Nephron (organoid): ENCODE data around the gene DNMT3L.

Experiments
- H3K27ac Mint-ChIP-seq, 3 experiments: 2 replicates each; pipeline ENCODE4 v1.8.0; 2020; ENCODE audit warnings: mixed read lengths in 3 of 3, mild to moderate bottlenecking in 2 of 3, moderate library complexity in 1 of 3
- H3K27me3 Mint-ChIP-seq: 2 replicates; pipeline ENCODE4 v1.8.0; 2021; ENCODE audit warnings: low read depth, mild to moderate bottlenecking, moderate library complexity, mixed read lengths
- H3K36me3 Mint-ChIP-seq: 2 replicates; pipeline ENCODE4 v1.8.0; 2020; ENCODE audit warnings: low read depth, mixed read lengths
- H3K4me1 Mint-ChIP-seq: 2 replicates; pipeline ENCODE4 v1.8.0; 2020; ENCODE audit warnings: mixed read lengths
- H3K4me3 Mint-ChIP-seq, 3 experiments: 2 replicates each; pipeline ENCODE4 v1.8.0; 2020; ENCODE audit warnings: mild to moderate bottlenecking in 3 of 3, mixed read lengths in 3 of 3, moderate library complexity in 2 of 3
- H3K9me3 Mint-ChIP-seq: 2 replicates; pipeline ENCODE4 v1.8.0; 2020; ENCODE audit warnings: mixed read lengths
- TF ChIP-seq, protein P1 (sequence below), 3 experiments: fragments of 200-600 bp; sonication (generic); IDR thresholded peaks; one replicate each; pipeline ENCODE4 v1.5.0; 2021; ENCODE audit warnings: antibody characterized with exemption in 3 of 3; ENCODE audit not compliant: unreplicated experiment in 3 of 3

DNMT3L gene

DNA sequence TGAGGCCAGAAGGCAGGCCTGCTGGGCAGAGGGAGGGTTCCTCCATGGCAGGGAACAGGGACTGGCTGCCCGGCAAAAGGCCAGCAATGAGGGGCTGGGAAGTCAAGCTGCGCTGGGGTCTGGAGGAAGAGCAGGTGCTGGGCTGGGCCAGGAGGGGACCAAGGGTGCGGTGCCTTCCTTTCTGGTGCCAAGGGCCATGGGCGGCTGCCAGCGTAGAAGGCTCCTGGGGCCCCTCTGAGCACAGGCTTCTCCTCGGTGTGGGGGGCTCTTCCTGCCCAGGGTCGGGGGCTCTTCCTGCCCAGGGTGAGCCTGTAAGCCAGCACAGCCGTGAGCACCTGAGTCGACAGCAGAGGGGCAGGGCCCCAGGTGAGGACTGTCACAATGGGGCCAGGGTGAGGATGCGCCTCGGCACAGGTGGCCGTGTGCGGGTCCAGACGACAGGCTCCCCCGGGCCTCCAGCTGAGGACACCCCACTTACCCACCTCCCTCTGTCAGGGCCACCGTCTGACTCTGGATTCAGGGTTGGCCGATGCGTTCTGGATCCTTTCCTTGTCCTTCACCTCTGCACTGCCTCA lies 10.7 kb upstream of the DNMT3L start:
- Mint-ChIP-seq H3K4me1 (no peaks in the 10 kb centered on the region), H3K27me3 (peaks cover 3% of the 10 kb centered on the region), H3K36me3 (no peaks in the 10 kb centered on the region), H3K27ac (no peak overlapping the region), H3K4me3 (no peak overlapping the region), H3K9me3 (peaks cover 3% of the 10 kb centered on the region)
- TF ChIP-seq, protein P1, sequence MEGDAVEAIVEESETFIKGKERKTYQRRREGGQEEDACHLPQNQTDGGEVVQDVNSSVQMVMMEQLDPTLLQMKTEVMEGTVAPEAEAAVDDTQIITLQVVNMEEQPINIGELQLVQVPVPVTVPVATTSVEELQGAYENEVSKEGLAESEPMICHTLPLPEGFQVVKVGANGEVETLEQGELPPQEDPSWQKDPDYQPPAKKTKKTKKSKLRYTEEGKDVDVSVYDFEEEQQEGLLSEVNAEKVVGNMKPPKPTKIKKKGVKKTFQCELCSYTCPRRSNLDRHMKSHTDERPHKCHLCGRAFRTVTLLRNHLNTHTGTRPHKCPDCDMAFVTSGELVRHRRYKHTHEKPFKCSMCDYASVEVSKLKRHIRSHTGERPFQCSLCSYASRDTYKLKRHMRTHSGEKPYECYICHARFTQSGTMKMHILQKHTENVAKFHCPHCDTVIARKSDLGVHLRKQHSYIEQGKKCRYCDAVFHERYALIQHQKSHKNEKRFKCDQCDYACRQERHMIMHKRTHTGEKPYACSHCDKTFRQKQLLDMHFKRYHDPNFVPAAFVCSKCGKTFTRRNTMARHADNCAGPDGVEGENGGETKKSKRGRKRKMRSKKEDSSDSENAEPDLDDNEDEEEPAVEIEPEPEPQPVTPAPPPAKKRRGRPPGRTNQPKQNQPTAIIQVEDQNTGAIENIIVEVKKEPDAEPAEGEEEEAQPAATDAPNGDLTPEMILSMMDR (IDR thresholded peaks at IDR 0.05; ENCODE audit: unreplicated experiment in 3 of 3), result no peak

DNA sequence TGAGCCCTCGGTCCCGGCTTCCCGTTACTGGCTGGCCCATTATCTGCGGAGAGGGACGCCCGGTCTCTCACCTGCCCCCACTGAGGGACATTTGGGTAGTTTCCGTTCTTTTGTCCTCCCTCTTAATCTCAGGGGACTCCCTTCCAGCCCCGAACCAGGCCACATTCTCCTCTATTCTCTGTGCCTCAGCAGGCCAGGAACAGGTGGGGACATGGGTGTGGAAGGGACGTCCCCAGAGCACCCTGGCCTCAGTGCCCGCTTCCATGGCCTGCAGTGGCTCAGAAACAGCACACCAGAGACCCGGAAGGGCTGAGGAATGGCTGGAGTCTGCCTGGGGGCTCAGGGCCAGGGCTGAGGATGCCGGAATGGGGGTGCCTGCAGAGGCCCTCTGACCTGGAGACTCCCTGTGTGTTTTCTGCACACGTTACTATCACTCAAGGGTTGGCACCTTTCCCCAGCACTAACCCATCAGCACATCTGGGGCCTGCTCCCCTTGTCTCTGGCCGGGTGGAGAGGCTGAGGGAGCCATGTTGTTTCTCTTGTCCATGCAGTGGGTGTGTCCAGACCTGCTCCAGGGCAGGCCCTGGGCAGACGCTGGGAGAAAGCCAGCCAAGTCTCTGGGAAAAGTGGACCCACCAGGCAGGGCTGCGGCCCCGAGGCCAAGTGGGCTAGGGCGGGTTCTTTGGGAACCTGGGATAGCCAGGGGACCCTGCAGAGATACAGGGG lies 10.0 kb upstream of the DNMT3L start:
- peaks cover 3% of the 10 kb centered on the region for H3K9me3 Mint-ChIP-seq
- no peak overlapping the region for H3K27ac Mint-ChIP-seq
- no peak overlapping the region for H3K4me3 Mint-ChIP-seq
- H3K36me3 Mint-ChIP-seq, result no peaks in the 10 kb centered on the region
- TF ChIP-seq, protein P1 (IDR thresholded peaks at IDR 0.05; ENCODE audit: unreplicated experiment in 3 of 3), result no peak
- no peaks in the 10 kb centered on the region for H3K4me1 Mint-ChIP-seq
- H3K27me3 Mint-ChIP-seq, result peaks cover 3% of the 10 kb centered on the region

DNA sequence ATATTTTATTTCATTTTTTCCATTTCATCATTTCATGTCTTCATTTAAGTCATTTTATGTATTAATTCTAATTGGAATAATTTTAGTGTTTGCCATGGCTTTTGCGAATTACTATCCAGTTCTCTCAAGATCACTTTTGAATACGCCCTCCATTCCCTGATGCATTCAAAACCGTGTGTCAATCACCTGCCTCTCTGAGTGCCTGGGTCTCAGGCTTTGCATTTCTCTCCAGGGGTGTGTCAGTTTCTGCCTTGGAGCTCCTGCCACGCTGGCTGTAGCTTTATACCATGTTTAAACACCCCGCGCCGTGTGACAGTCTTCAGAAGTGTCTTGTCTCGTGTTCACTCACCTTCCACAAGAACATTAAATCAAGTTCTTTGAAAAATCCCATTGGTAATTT lies 7.4 kb upstream of the DNMT3L start:
- Mint-ChIP-seq H3K36me3 (no peaks in the 10 kb centered on the region), H3K4me1 (no peaks in the 10 kb centered on the region), H3K27me3 (peaks cover 3% of the 10 kb centered on the region), H3K4me3 (no peak overlapping the region), H3K27ac (no peak overlapping the region), H3K9me3 (no peaks in the 10 kb centered on the region)
- TF ChIP-seq, protein P1 (IDR thresholded peaks at IDR 0.05; ENCODE audit: unreplicated experiment in 3 of 3), result no peak

DNA sequence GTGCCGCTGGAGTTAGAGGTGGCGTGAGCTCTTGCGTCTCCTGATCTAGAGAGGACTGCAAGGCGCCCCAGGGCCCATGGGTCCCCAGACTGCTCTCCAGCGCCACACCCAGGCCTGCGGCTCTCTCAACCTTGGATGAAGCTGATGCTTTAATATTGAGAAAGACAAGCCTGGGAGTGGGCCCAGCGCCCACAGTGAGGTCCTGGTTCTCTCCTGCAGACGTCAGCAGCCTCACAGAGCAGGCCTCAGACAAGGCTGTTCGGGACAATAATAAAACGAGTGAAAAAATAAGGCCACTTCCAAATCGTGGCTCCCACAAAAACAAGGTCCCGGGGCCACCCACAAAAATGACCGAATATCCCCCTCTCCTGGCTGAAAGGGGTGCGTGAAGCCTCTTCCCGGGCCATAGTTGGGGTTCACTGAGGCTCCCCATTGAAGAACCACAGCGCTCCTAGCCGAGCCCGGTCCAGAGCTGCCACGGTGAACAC lies 6.0 kb upstream of the DNMT3L start:
- TF ChIP-seq, protein P1 (IDR thresholded peaks at IDR 0.05; ENCODE audit: unreplicated experiment in 3 of 3), result no peak
- Mint-ChIP-seq H3K36me3 (no peaks in the 10 kb centered on the region), H3K9me3 (no peaks in the 10 kb centered on the region), H3K4me3 (no peak overlapping the region), H3K27me3 (peaks cover 3% of the 10 kb centered on the region), H3K27ac (no peak overlapping the region), H3K4me1 (no peaks in the 10 kb centered on the region)

DNA sequence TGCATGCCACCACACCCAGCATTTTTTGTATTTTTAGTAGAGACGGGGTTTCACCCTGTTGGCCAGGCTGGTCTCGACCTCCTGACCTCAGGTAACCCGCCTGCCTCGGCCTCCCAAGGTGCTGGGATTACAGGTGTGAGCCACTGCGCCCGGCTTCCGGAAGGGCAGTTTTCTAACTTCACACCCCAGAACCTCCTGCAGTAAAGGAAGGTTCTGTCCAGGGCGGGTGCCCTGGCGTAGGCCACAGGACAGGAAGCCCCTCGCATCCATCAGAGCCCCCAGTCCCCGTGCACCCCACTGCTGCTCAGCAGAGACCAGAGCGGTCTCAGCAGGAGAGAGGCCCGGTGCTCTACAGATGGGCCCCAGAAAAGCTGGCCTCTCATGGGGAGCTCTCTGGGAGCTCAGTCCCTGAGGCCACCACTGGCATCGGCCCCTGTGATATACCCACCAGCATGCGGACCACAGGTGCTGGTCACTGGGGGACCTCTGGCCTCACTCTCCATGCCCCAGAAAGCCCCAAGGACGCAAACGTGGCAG lies 4.1 kb upstream of the DNMT3L start:
- TF ChIP-seq, protein P1 (IDR thresholded peaks at IDR 0.05; ENCODE audit: unreplicated experiment in 3 of 3), result no peak
- no peak overlapping the region for H3K27ac Mint-ChIP-seq

More for the DNA sequence above, 4.1 kb upstream of the DNMT3L start:
- no peaks in the 10 kb centered on the region for H3K9me3 Mint-ChIP-seq
- H3K27me3 Mint-ChIP-seq, result peaks cover 3% of the 10 kb centered on the region
- H3K4me1 Mint-ChIP-seq, result no peaks in the 10 kb centered on the region
- H3K36me3 Mint-ChIP-seq, result no peaks in the 10 kb centered on the region
- H3K4me3 Mint-ChIP-seq, result no peak overlapping the region
